ENCODE data around the gene WDR74.
"Not testable (repeated sequence)": the region's sequence is repeated elsewhere in the genome, so short reads cannot be mapped to it uniquely, and the experiment has no call there.

Gene WDR74

DNA sequence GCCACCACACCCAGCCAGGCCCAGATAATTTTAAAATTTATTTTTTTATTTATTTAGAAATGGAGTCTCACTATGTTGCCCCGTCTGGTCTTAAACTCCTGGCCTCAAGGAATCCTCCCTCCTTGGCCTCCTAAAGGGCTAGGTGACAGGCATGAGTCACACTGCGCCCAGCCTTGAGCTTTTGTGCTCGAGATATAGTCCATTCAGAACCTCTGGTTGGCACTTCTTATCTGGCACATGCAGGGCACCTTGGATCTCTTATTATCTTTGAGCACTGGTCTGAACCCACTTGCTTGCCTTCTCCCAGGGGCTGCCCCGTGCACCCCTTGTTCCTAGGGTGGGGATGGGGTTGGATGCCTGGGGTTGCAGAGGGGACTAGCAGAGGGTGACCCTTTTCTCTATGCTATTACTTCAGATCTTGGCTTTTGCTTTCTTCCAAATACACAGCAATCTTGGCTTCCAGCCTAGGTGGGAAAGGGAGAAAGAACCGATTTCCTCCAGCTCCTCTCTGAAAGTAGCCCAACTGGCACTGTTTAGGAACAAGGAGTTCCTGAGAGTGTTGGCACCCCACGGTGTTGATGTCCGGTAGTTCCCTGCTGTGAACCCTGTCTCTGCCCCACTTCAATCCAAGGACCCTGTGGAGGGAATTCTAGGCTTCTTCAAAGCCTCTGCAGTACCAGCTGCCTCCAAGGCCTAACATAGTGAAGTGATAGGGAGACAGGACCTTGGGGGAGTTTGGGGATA, 40.0 kb upstream of the WDR74 start:
- no peak for DNase-seq (ENCODE audit: insufficient read length)
- no peak for FAIRE-seq

DNA sequence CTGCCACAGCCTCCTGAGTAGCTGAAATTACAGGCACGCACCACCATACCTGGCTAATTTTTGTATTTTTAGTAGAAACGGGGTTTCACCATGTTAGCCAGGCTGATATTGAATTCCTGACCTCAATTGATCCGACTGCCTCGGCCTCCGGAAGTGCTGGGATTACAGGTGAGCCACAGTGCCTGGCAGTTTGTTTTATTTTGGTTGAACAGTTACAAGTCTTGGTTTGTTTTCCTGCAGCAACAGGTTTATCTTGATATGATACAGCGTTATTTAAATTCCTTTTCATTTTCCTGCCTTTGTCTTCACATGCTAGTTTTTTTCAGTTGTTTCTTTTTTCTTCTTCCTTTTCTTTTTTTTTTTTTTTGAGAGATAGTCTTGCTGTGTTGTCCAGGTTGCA, 37.3 kb upstream of the WDR74 start:
- TF ChIP-seq TAF1 (IDR thresholded peaks at IDR 0.05; ENCODE audit: borderline replicate concordance, low read depth, low read length), result no peak
- no peak for TF ChIP-seq POLR2AphosphoS5 (IDR thresholded peaks at IDR 0.05; ENCODE audit: low read depth, low read length)
- TF ChIP-seq POLR2A (IDR thresholded peaks at IDR 0.05; ENCODE audit: low read depth, low read length), result no peak
- FAIRE-seq, result no peak
- no peak for DNase-seq (ENCODE audit: insufficient read length)

More for the DNA sequence above, 40.0 kb upstream of the WDR74 start:
- TF ChIP-seq TAF1 (IDR thresholded peaks at IDR 0.05; ENCODE audit: borderline replicate concordance, low read depth, low read length), result no peak
- TF ChIP-seq POLR2A (IDR thresholded peaks at IDR 0.05; ENCODE audit: low read depth, low read length), result no peak
- TF ChIP-seq POLR2AphosphoS5 (IDR thresholded peaks at IDR 0.05; ENCODE audit: low read depth, low read length), result no peak

- no peak for DNase-seq (ENCODE audit: insufficient read length)
- FAIRE-seq, result no peak
- no peak for TF ChIP-seq POLR2AphosphoS5 (IDR thresholded peaks at IDR 0.05; ENCODE audit: low read depth, low read length)
- no peak for TF ChIP-seq TAF1 (IDR thresholded peaks at IDR 0.05; ENCODE audit: borderline replicate concordance, low read depth, low read length)
- TF ChIP-seq POLR2A (IDR thresholded peaks at IDR 0.05; ENCODE audit: low read depth, low read length), result no peak
Measured at GRCh38 chr11:62875698-62876478, 36.5 kb upstream of the WDR74 start.

GRCh38 chr11:62874851-62875250, 35.5 kb upstream of the WDR74 start:
- no peak for DNase-seq (ENCODE audit: insufficient read length)
- TF ChIP-seq TAF1 (IDR thresholded peaks at IDR 0.05; ENCODE audit: borderline replicate concordance, low read depth, low read length) (no peak), POLR2A (IDR thresholded peaks at IDR 0.05; ENCODE audit: low read depth, low read length) (no peak), POLR2AphosphoS5 (IDR thresholded peaks at IDR 0.05; ENCODE audit: low read depth, low read length) (no peak)
- no peak for FAIRE-seq

GRCh38 chr11:62865635-62866034, 26.2 kb upstream of the WDR74 start:
- DNase-seq (ENCODE audit: insufficient read length) (no peak), FAIRE-seq (no peak)
- TF ChIP-seq TAF1 (IDR thresholded peaks at IDR 0.05; ENCODE audit: borderline replicate concordance, low read depth, low read length) (no peak), POLR2AphosphoS5 (IDR thresholded peaks at IDR 0.05; ENCODE audit: low read depth, low read length) (no peak), POLR2A (IDR thresholded peaks at IDR 0.05; ENCODE audit: low read depth, low read length) (no peak)

- FAIRE-seq, result no peak
- TF ChIP-seq POLR2AphosphoS5 (IDR thresholded peaks at IDR 0.05; ENCODE audit: low read depth, low read length), result no peak
- no peak for TF ChIP-seq TAF1 (IDR thresholded peaks at IDR 0.05; ENCODE audit: borderline replicate concordance, low read depth, low read length)
- TF ChIP-seq POLR2A (IDR thresholded peaks at IDR 0.05; ENCODE audit: low read depth, low read length), result no peak
- no peak for DNase-seq (ENCODE audit: insufficient read length)
Measured at GRCh38 chr11:62863687-62864335, 24.4 kb upstream of the WDR74 start.

DNA sequence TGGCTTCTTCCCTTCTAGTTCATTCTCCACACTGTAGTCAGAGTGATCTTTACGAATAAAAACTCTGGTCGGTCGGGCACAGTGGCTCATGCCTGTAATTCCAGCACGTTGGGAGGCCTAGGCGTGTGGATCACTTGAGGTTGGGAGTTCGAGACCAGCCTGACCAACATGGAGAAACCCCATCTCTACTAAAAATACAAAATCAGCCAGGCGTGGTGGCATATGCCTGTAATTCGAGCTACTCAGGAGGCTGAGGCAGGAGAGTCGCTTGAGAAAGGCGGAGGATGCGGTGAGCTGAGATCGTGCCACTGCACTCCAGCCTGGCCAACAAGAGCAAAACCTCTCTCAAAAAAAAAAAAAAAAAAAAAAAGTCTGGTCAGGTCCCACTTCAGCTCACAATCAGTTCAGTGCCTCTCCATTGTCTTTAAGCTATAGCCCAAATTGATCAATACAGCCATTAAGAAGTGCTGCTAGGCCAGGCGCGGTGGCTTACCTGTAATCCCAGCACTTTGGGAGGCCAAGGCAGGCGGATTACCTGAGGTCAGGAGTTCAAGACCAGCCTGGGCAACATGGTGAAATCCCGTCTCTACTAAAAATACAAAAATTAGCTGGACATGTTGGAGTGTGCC, 22.3 kb upstream of the WDR74 start:
- not testable (repeated sequence) for FAIRE-seq; DNase-seq (ENCODE audit: insufficient read length)

GRCh38 chr11:62860835-62861563, 21.6 kb upstream of the WDR74 start:
- TF ChIP-seq TAF1 (IDR thresholded peaks at IDR 0.05; ENCODE audit: borderline replicate concordance, low read depth, low read length), result no peak
- no peak for TF ChIP-seq POLR2AphosphoS5 (IDR thresholded peaks at IDR 0.05; ENCODE audit: low read depth, low read length)
- no peak for TF ChIP-seq POLR2A (IDR thresholded peaks at IDR 0.05; ENCODE audit: low read depth, low read length)
- DNase-seq (ENCODE audit: insufficient read length) (no peak), FAIRE-seq (no peak)

DNA sequence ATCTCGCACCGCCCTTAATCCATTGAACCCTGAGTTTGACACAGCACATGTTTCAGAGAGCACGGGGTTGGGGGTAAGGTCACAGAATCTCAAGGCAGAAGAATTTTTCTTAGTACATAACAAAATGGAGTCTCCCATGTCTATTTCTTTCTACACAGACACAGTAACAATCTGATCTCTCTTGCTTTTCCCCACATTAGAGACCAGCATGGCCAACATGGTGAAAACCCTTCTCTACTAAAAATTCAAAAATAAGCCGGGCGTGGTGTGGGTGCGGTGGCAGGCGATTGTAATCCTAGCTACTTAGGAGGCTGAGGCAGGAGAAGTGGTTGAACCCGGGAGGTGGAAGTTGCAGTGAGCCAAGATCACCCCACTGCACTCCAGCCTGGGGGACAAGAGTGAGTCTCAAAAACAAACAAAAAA, 19.9 kb upstream of the WDR74 start:
- FAIRE-seq; DNase-seq (ENCODE audit: insufficient read length): not testable (repeated sequence)

- no peak for TF ChIP-seq TAF1 (IDR thresholded peaks at IDR 0.05; ENCODE audit: borderline replicate concordance, low read depth, low read length)
- no peak for TF ChIP-seq POLR2A (IDR thresholded peaks at IDR 0.05; ENCODE audit: low read depth, low read length)
- no peak for DNase-seq (ENCODE audit: insufficient read length)
- FAIRE-seq, result no peak
Measured at GRCh38 chr11:62858201-62858600, 18.8 kb upstream of the WDR74 start.

- FAIRE-seq, result no peak
- TF ChIP-seq TAF1 (IDR thresholded peaks at IDR 0.05; ENCODE audit: borderline replicate concordance, low read depth, low read length) (no peak), POLR2AphosphoS5 (IDR thresholded peaks at IDR 0.05; ENCODE audit: low read depth, low read length) (no peak), POLR2A (IDR thresholded peaks at IDR 0.05; ENCODE audit: low read depth, low read length) (no peak)
- DNase-seq (ENCODE audit: insufficient read length), result no peak
Measured at GRCh38 chr11:62857541-62857982, 18.2 kb upstream of the WDR74 start.
